ENCODE data around the gene OTUB1.

The OTUB1 gene

DNA sequence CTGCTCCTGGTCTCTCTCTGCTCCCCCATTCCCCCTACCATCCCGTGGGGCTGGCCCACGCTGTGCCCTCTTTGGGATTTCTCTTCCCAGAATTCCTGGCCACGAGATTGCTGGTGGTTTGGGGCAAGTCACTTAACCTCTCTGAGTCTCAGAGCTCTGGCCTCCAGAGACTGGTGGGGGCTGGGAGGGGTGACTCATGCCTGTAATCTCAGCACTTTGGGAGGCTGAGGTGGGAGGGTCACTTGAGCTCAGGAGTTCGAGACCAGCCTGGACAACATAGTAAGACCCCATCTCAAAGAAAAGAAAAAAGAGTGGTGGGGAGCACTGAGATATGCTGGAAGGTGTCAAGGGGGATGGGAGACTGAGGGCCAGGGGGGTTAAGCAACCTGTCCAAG lies 18.3 kb downstream of the OTUB1 start:
- peaks cover 5% of the 10 kb centered on the region; the same call in 1 of the 2 replicates for H4K20me1 ChIP-seq (ENCODE audit: insufficient read depth, low read length)

DNA sequence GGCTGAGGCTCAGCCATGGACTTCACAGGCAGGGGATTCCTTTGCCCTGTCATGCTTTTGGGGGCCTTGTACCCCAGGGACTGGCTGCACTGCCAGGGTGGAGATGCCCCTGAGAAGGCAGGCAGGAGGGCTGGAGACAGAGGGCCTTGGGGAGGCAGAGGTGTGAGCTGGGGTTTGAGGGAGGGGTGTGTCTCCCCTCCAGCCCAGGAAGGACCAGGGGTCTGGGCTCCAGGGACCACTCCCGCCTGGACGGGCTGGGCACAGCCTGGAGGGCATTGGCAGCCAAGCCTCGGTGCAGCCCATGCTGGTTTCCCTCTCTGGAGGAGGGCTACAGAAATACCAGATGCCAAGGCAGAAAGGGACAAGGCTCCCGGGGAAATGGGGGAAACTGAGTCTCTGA lies 19.5 kb downstream of the OTUB1 start:
- Histone ChIP-seq H4K20me1 (ENCODE audit: insufficient read depth, low read length) (no peaks in the 10 kb centered on the region), H3K4me2 (ENCODE audit: low read length) (no peak overlapping the region), H2AFZ (ENCODE audit: low read depth, low read length) (no peak overlapping the region), H3K36me3 (replicated peaks; ENCODE audit: low read depth, low read length) (no peaks in the 10 kb centered on the region), H3K9me3 (ENCODE audit: insufficient read depth, low read length) (peaks cover 6% of the 10 kb centered on the region; the same call in 1 of the 2 replicates), H3K4me1 (ENCODE audit: low read length) (peaks cover 3% of the 10 kb centered on the region; the same call in 1 of the 2 replicates), H3K27ac (ENCODE audit: low read length) (no peak overlapping the region), H3K9ac (ENCODE audit: low read length) (no peak overlapping the region), H3K4me3 (ENCODE audit: low read length) (no peak overlapping the region), H3K79me2 (ENCODE audit: low read length) (no peaks in the 10 kb centered on the region), H3K27me3 (ENCODE audit: low read depth, low read length) (no peaks in the 10 kb centered on the region)
- TF ChIP-seq, protein P1, sequence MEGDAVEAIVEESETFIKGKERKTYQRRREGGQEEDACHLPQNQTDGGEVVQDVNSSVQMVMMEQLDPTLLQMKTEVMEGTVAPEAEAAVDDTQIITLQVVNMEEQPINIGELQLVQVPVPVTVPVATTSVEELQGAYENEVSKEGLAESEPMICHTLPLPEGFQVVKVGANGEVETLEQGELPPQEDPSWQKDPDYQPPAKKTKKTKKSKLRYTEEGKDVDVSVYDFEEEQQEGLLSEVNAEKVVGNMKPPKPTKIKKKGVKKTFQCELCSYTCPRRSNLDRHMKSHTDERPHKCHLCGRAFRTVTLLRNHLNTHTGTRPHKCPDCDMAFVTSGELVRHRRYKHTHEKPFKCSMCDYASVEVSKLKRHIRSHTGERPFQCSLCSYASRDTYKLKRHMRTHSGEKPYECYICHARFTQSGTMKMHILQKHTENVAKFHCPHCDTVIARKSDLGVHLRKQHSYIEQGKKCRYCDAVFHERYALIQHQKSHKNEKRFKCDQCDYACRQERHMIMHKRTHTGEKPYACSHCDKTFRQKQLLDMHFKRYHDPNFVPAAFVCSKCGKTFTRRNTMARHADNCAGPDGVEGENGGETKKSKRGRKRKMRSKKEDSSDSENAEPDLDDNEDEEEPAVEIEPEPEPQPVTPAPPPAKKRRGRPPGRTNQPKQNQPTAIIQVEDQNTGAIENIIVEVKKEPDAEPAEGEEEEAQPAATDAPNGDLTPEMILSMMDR (IDR thresholded peaks at IDR 0.05; ENCODE audit: low read depth, low read length): no peak
- no peak for TF ChIP-seq EZH2phosphoT487 (IDR thresholded peaks at IDR 0.05; ENCODE audit: low read depth)

More for the DNA sequence above, 18.3 kb downstream of the OTUB1 start:
- Histone ChIP-seq H3K4me3 (ENCODE audit: low read length) (no peak overlapping the region), H3K36me3 (replicated peaks; ENCODE audit: low read depth, low read length) (no peaks in the 10 kb centered on the region), H3K27me3 (ENCODE audit: low read depth, low read length) (no peaks in the 10 kb centered on the region), H3K4me1 (ENCODE audit: low read length) (peaks cover 11% of the 10 kb centered on the region; the same call in 1 of the 2 replicates), H3K79me2 (ENCODE audit: low read length) (no peaks in the 10 kb centered on the region), H3K9me3 (ENCODE audit: insufficient read depth, low read length) (no peaks in the 10 kb centered on the region), H3K9ac (ENCODE audit: low read length) (no peak overlapping the region), H3K4me2 (ENCODE audit: low read length) (no peak overlapping the region), H2AFZ (ENCODE audit: low read depth, low read length) (no peak overlapping the region), H3K27ac (ENCODE audit: low read length) (no peak overlapping the region)
- TF ChIP-seq, protein P1 (IDR thresholded peaks at IDR 0.05; ENCODE audit: low read depth, low read length): no peak
- no peak for TF ChIP-seq EZH2phosphoT487 (IDR thresholded peaks at IDR 0.05; ENCODE audit: low read depth)

DNA sequence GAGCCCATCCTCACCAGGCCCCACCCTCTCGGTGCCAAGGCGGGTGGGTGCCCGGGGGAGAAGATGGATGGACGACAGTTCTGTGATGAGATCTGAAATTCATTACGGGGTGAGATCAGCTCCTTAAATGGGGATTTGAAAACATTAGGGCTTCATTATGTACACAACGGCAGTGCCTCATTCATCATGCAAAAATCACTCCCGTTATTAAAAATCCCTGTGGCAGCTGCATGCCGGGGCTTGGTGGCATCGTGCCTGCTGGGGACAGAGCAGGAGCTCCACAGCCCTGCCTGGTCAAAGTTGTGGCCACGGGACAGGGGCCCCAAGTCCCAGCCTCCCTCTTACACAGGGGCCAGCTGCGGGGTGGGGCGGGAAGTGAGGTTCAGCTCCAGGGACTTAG lies 20.2 kb downstream of the OTUB1 start:
- Histone ChIP-seq H3K4me1 (ENCODE audit: low read length) (peaks cover 3% of the 10 kb centered on the region; the same call in 1 of the 2 replicates), H2AFZ (ENCODE audit: low read depth, low read length) (no peak overlapping the region), H3K79me2 (ENCODE audit: low read length) (no peaks in the 10 kb centered on the region), H3K36me3 (replicated peaks; ENCODE audit: low read depth, low read length) (no peaks in the 10 kb centered on the region), H3K27ac (ENCODE audit: low read length) (no peak overlapping the region), H3K4me2 (ENCODE audit: low read length) (no peak overlapping the region), H3K9ac (ENCODE audit: low read length) (no peak overlapping the region), H3K27me3 (ENCODE audit: low read depth, low read length) (no peaks in the 10 kb centered on the region), H3K9me3 (ENCODE audit: insufficient read depth, low read length) (peaks cover 6% of the 10 kb centered on the region; the same call in 1 of the 2 replicates), H4K20me1 (ENCODE audit: insufficient read depth, low read length) (no peaks in the 10 kb centered on the region), H3K4me3 (ENCODE audit: low read length) (no peak overlapping the region)
- no peak for TF ChIP-seq EZH2phosphoT487 (IDR thresholded peaks at IDR 0.05; ENCODE audit: low read depth)
- TF ChIP-seq, protein P1 (IDR thresholded peaks at IDR 0.05; ENCODE audit: low read depth, low read length): no peak

DNA sequence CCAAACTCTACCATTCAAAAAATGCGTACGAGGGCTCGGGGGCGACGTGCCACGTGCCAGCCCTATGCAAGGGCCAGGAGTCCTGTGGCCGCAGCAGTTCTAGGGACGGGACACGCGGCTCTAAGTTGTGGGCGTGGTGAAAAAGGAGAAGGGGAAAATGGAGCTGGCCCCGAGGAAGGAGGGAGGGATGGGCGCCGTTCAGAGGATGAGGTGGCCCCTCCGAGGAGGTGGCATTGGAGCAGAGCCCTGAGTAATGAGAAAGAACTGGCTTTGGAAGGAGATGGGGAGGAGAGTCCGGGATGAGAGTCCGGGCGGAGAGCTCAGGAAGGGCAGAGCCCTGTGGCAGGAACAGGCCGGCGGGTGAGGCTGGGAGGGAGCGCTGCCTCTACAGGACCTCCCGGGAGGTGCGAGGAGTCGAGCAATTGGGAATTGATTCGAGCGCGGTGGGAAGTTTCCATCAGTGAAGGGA lies 21.0 kb downstream of the OTUB1 start:
- no peaks in the 10 kb centered on the region for H3K79me2 ChIP-seq (ENCODE audit: low read length)
- no peak overlapping the region for H3K27ac ChIP-seq (ENCODE audit: low read length)
- no peaks in the 10 kb centered on the region for H4K20me1 ChIP-seq (ENCODE audit: insufficient read depth, low read length)
- H2AFZ ChIP-seq (ENCODE audit: low read depth, low read length): no peak overlapping the region
- peaks cover 3% of the 10 kb centered on the region; the same call in 1 of the 2 replicates for H3K4me1 ChIP-seq (ENCODE audit: low read length)
- TF ChIP-seq, protein P1 (IDR thresholded peaks at IDR 0.05; ENCODE audit: low read depth, low read length): no peak
- TF ChIP-seq EZH2phosphoT487 (IDR thresholded peaks at IDR 0.05; ENCODE audit: low read depth): no peak
- H3K9ac ChIP-seq (ENCODE audit: low read length): no peak overlapping the region
- no peaks in the 10 kb centered on the region for H3K27me3 ChIP-seq (ENCODE audit: low read depth, low read length)
- no peak overlapping the region for H3K4me2 ChIP-seq (ENCODE audit: low read length)
- H3K9me3 ChIP-seq (ENCODE audit: insufficient read depth, low read length): peaks cover 6% of the 10 kb centered on the region; the same call in 1 of the 2 replicates
- no peaks in the 10 kb centered on the region for H3K36me3 ChIP-seq (replicated peaks; ENCODE audit: low read depth, low read length)
- no peak overlapping the region for H3K4me3 ChIP-seq (ENCODE audit: low read length)

All from OCI-LY3 (cell line).